B cell (primary cell): Measurements from ENCODE around the gene SLC35F3. TPM values are rescaled to one million over a fixed set of nuclear protein-coding genes. Genes with fewer than 3 reads are reported as not detected.

Source experiments
- ATAC-seq: fragments of 200-7000 bp; cut with Tn5 transposase; one replicate; pipeline ENCODE4 v1.10.0; 2021; ENCODE audit warnings: low read depth, mild to moderate bottlenecking, moderate number of reproducible peaks, moderate library complexity
- CTCF ChIA-PET: fragments of 350-600 bp; sonication (Branson Sonifier 250); formaldehyde crosslinking; loops from one replicate; lab custom pipeline; 2021; ENCODE audit warnings: antibody characterized with exemption, inconsistent platforms; lab: Charles Lee
- POLR2A ChIA-PET: fragments of 350-600 bp; sonication (Branson Sonifier 250); formaldehyde crosslinking; loops from one replicate; lab custom pipeline; 2021; ENCODE audit warnings: antibody characterized with exemption; lab: Charles Lee
- DNase-seq: peaks from one replicate; pipeline ENCODE4 v3.0.0; 2013
- H2AFZ ChIP-seq: 2 replicates; pipeline ENCODE4 v1.6.1; 2012; ENCODE audit warnings: mild to moderate bottlenecking, low read depth, low read length; ENCODE audit not compliant: insufficient read depth, poor library complexity, severe bottlenecking
- H3K27ac ChIP-seq, 2 donors: 1 replicate in 1 of 2; 2 replicates in 1 of 2; pipeline ENCODE4 v1.5.1; 2012 to 2013; ENCODE audit warnings: low read length in 2 of 2, mild to moderate bottlenecking in 2 of 2, moderate library complexity in 1 of 2
- H3K27me3 ChIP-seq, 4 experiments: fragments of 200-600 bp in 1 of 4; sonication (generic) in 1 of 4; replicated peaks in 1 of 4; 1 replicate in 2 of 4; 2 replicates in 2 of 4; pipeline versions ENCODE4 v1.6.1 to v1.7.0; 2013 to 2016; ENCODE audit warnings: low read length in 3 of 4, mild to moderate bottlenecking in 2 of 4, mixed read lengths in 1 of 4, moderate library complexity in 1 of 4; ENCODE audit not compliant: insufficient read depth in 4 of 4, control insufficient read depth in 3 of 4; ENCODE audit errors: control extremely low read depth in 1 of 4
- H3K36me3 ChIP-seq, 2 experiments: replicated peaks in 1 of 2; 1 replicate in 1 of 2; 2 replicates in 1 of 2; pipeline versions ENCODE4 v1.6.1 to v1.7.1; 2013; ENCODE audit warnings: low read length in 1 of 2; ENCODE audit not compliant: insufficient read depth in 2 of 2, control insufficient read depth in 1 of 2; ENCODE audit errors: control extremely low read depth in 1 of 2, extremely low read depth in 1 of 2
- H3K4me1 ChIP-seq, 2 donors: fragments of 200-600 bp in 1 of 2; sonication (generic) in 1 of 2; 1 replicate in 1 of 2; 2 replicates in 1 of 2; pipeline versions ENCODE4 v1.5.1 to v1.6.1; 2013 to 2017; ENCODE audit warnings: low read length in 2 of 2; ENCODE audit not compliant: control insufficient read depth in 2 of 2, insufficient read depth in 2 of 2
- H3K4me2 ChIP-seq: replicated peaks from 2 replicates; pipeline ENCODE3; 2012; ENCODE audit warnings: mild to moderate bottlenecking, low read depth, low read length; ENCODE audit not compliant: poor library complexity, severe bottlenecking
- H3K4me3 ChIP-seq, 5 experiments: fragments of 200-600 bp in 1 of 5; sonication (generic) in 1 of 5; 1 replicate in 3 of 5; 2 replicates in 2 of 5; pipeline versions ENCODE4 v1.5.1 to v1.7.0; 2011 to 2016; ENCODE audit warnings: low read length in 4 of 5, mild to moderate bottlenecking in 4 of 5, low read depth in 2 of 5, control low read depth in 1 of 5, moderate library complexity in 1 of 5; ENCODE audit not compliant: insufficient read depth in 1 of 5; ENCODE audit errors: control extremely low read depth in 1 of 5, extremely low read depth in 1 of 5
- H3K79me2 ChIP-seq: fragments of 200-600 bp; sonication (generic); one replicate; pipeline ENCODE4 v1.6.0; 2016; ENCODE audit warnings: low read length; ENCODE audit not compliant: control insufficient read depth, insufficient read depth
- H3K9ac ChIP-seq: fragments of 200-600 bp; sonication (generic); 2 replicates; pipeline ENCODE4 v1.6.1; 2017; ENCODE audit warnings: mild to moderate bottlenecking, low read length, moderate library complexity
- H3K9me3 ChIP-seq, 3 donors: one replicate each; pipeline versions ENCODE4 v1.6.1 to v1.7.1; 2013; ENCODE audit warnings: low read length in 2 of 3; ENCODE audit not compliant: control insufficient read depth in 2 of 3, insufficient read depth in 1 of 3; ENCODE audit errors: control extremely low read depth in 1 of 3
- H4K20me1 ChIP-seq: 2 replicates; pipeline ENCODE4 v1.6.0; 2012; ENCODE audit warnings: mild to moderate bottlenecking, low read length; ENCODE audit not compliant: insufficient read depth, control insufficient read depth, poor library complexity, severe bottlenecking
- H3K27ac Mint-ChIP-seq: one replicate; pipeline ENCODE4 v1.8.0; 2021; ENCODE audit warnings: mixed read lengths
- H3K27me3 Mint-ChIP-seq: one replicate; pipeline ENCODE4 v1.8.0; 2021; ENCODE audit warnings: mixed read lengths
- H3K4me1 Mint-ChIP-seq: one replicate; pipeline ENCODE4 v1.8.0; 2021; ENCODE audit warnings: mixed read lengths
- H3K4me3 Mint-ChIP-seq: one replicate; pipeline ENCODE4 v1.8.0; 2021; ENCODE audit warnings: mixed read lengths
- H3K9me3 Mint-ChIP-seq: one replicate; pipeline ENCODE4 v1.8.0; 2022; ENCODE audit warnings: mixed read lengths; ENCODE audit not compliant: insufficient read depth
- EZH2 ChIP-seq: IDR thresholded peaks from 2 replicates; pipeline ENCODE4 v1.6.1; 2012; ENCODE audit warnings: borderline replicate concordance, low read depth, mild to moderate bottlenecking, moderate library complexity, low read length; ENCODE audit not compliant: insufficient read depth, poor library complexity, severe bottlenecking
- whole genome bisulfite sequencing: methylation state at CpG from one replicate; pipeline ENCODE4 v1.1.5; 2013; ENCODE audit warnings: missing lambda C conversion rate; ENCODE audit not compliant: insufficient coverage; 5-methylcytosine and 5-hydroxymethylcytosine counted together
- intact Hi-C: fragments of 100-400 bp; cut with micrococcal nuclease; formaldehyde crosslinking; loops from one replicate; pipeline ENCODE4 v1.10.0; 2022
- polyA plus RNA-seq: library from polyadenylated mRNA; depleted of rRNA; stranded (reverse); fragments of >200 nt; gene quantifications from 2 replicates; pipeline ENCODE4 v1.2.3, GENCODE V29; 2012
- total RNA-seq, 2 donors: library from RNA; stranded (reverse); fragments of 120-200 nt in 1 of 2; gene quantifications; 1 replicate in 1 of 2; 2 replicates in 1 of 2; pipeline versions ENCODE4 v1.2.3 to v1.2.4, GENCODE V29; 2013 to 2022
- TF ChIP-seq, protein P1 (sequence below): fragments of 200-600 bp; IDR thresholded peaks from one replicate; pipeline ENCODE4 v1.8.0; 2022; ENCODE audit warnings: antibody characterized with exemption, mild to moderate bottlenecking

SLC35F3 gene
- total and polyA plus RNA-seq, 2 donors (not counting 1 experiment from before 2014, with no cell fraction given), result not detected

GRCh38 chr1:234218078-234218477, 313.6 kb downstream of the SLC35F3 start:
- CTCF ChIA-PET, result interaction anchor here (0.9 kb wide), 1 partner anchor 152 kb away, joined by 3 read pairs; no protein-coding TSS in a partner anchor
- DNase-seq, result no peak
- Histone ChIP-seq H3K4me1 (peaks cover 11 to 14% of the 10 kb centered on the region in 2 donors), H3K4me2 (no peak overlapping the region), H3K27ac (no peak overlapping the region), H3K4me3 (no peak overlapping the region), H3K9ac (no peak overlapping the region), H3K79me2 (no peaks in the 10 kb centered on the region), H3K27me3 (peaks cover 0 to 18% (median 7%) of the 10 kb centered on the region in 4 experiments), H4K20me1 (no peaks in the 10 kb centered on the region), H3K9me3 (no peaks in the 10 kb centered on the region), H2AFZ (no peak overlapping the region), H3K36me3 (no peaks in the 10 kb centered on the region)
- POLR2A ChIA-PET, result no interaction called here
- intact Hi-C loops, result no loop called here
- no CpG with 5 or more reads among the region's 3 CpGs for WGBS
- H3K9me3 Mint-ChIP-seq, result no peaks in the 10 kb centered on the region
- no peak overlapping the region for H3K27ac Mint-ChIP-seq
- H3K4me1 Mint-ChIP-seq, result peaks cover 7% of the 10 kb centered on the region
- H3K27me3 Mint-ChIP-seq, result peaks cover 31% of the 10 kb centered on the region
- H3K4me3 Mint-ChIP-seq, result no peak overlapping the region
- TF ChIP-seq, protein P1, sequence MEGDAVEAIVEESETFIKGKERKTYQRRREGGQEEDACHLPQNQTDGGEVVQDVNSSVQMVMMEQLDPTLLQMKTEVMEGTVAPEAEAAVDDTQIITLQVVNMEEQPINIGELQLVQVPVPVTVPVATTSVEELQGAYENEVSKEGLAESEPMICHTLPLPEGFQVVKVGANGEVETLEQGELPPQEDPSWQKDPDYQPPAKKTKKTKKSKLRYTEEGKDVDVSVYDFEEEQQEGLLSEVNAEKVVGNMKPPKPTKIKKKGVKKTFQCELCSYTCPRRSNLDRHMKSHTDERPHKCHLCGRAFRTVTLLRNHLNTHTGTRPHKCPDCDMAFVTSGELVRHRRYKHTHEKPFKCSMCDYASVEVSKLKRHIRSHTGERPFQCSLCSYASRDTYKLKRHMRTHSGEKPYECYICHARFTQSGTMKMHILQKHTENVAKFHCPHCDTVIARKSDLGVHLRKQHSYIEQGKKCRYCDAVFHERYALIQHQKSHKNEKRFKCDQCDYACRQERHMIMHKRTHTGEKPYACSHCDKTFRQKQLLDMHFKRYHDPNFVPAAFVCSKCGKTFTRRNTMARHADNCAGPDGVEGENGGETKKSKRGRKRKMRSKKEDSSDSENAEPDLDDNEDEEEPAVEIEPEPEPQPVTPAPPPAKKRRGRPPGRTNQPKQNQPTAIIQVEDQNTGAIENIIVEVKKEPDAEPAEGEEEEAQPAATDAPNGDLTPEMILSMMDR, result no peak
- TF ChIP-seq EZH2, result no peak
- ATAC-seq, result no peak

DNA sequence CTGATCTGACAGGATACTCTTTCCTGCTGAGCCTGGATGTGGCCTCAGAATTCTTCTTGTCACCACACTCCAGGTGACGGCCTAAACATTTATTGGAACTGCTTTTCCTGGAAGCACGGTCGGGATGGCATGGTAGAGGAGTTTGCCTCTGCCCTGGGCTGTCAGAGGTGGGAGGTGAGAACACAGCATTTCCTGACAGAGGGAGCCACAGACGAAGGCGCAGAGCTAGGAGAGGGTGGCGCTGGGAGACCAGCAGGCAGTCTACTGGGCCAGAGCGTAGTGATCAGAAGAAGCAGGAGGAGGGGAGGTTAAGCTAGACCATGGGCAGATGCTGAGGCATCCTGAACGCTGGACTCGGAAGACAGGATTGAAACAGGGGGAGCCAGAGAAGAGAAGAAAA, 315.2 kb downstream of the SLC35F3 start:
- no peaks in the 10 kb centered on the region for H3K9me3 Mint-ChIP-seq
- Histone ChIP-seq H3K4me3 (no peak overlapping the region), H2AFZ (no peak overlapping the region), H3K9me3 (no peaks in the 10 kb centered on the region), H4K20me1 (no peaks in the 10 kb centered on the region), H3K4me2 (no peak overlapping the region), H3K79me2 (no peaks in the 10 kb centered on the region), H3K9ac (no peak overlapping the region), H3K27ac (no peak overlapping the region), H3K4me1 (peaks cover 2 to 3% of the 10 kb centered on the region in 2 donors), H3K27me3 (peaks cover 0 to 11% (median 5%) of the 10 kb centered on the region in 4 experiments), H3K36me3 (no peaks in the 10 kb centered on the region)
- H3K4me3 Mint-ChIP-seq, result no peak overlapping the region
- ATAC-seq, result no peak
- no peak for TF ChIP-seq EZH2
- TF ChIP-seq, protein P1, result no peak
- peaks cover 31% of the 10 kb centered on the region for H3K27me3 Mint-ChIP-seq
- CTCF ChIA-PET, result no interaction called here
- intact Hi-C loops, result no loop called here
- POLR2A ChIA-PET, result no interaction called here
- 94% methylated on average over 8 of the region's 9 CpGs for WGBS
- no peak overlapping the region for H3K27ac Mint-ChIP-seq
- H3K4me1 Mint-ChIP-seq, result no peaks in the 10 kb centered on the region
- no peak for DNase-seq
